Stomach (tissue), 9 donors: ENCODE results near the gene ADH7. TPM values are rescaled to one million over a fixed set of nuclear protein-coding genes. Genes with fewer than 3 reads are reported as not detected.
A peak's percentile ranks its signal among the peaks of the same experiment; 100 is the strongest.

Experiments
- DNase-seq, 2 donors: peaks; one replicate each; pipeline versions ENCODE4 v3.0.0 to v3.0.0-alpha.2; 2013 to 2019
- H3K27ac ChIP-seq, 5 donors: fragments of 200-600 bp in 4 of 5; sonication (generic) in 4 of 5; one replicate each; pipeline ENCODE4 v1.5.1; 2013 to 2019; ENCODE audit warnings: mild to moderate bottlenecking in 1 of 5, moderate library complexity in 1 of 5
- H3K27me3 ChIP-seq, 3 donors: fragments of 200-600 bp; sonication (generic); one replicate each; pipeline ENCODE4 v1.5.1; 2017 to 2019; ENCODE audit warnings: mixed run types in 1 of 3
- H3K36me3 ChIP-seq, 4 donors: fragments of 200-600 bp; sonication (generic); 1 replicate in 3 of 4; 2 replicates in 1 of 4; pipeline ENCODE4 v1.5.1; 2016 to 2019
- H3K4me1 ChIP-seq, 4 donors: fragments of 200-600 bp; sonication (generic); one replicate each; pipeline ENCODE4 v1.5.1; 2016 to 2019
- H3K4me3 ChIP-seq, 4 donors: fragments of 200-600 bp; sonication (generic) in 3 of 4; one replicate each; pipeline ENCODE4 v1.5.1; 2016 to 2019; ENCODE audit warnings: mild to moderate bottlenecking in 1 of 4
- H3K9me3 ChIP-seq, 4 donors: fragments of 200-600 bp; sonication (generic); one replicate each; pipeline ENCODE4 v1.5.1; 2016 to 2019
- CTCF ChIP-seq, 7 experiments: fragments of 450-650 bp in 4 of 7; fragments of 200-600 bp in 3 of 7; sonication (generic) in 3 of 7; IDR thresholded peaks; one replicate each; pipeline ENCODE4 v1.5.1; 2016 to 2019; ENCODE audit warnings: antibody characterized with exemption in 7 of 7, control low read depth in 2 of 7, mild to moderate bottlenecking in 1 of 7
- EP300 ChIP-seq: sonication (generic); formaldehyde crosslinking; IDR thresholded peaks from one replicate; pipeline ENCODE4 v1.6.1; 2017; ENCODE audit warnings: antibody characterized with exemption
- POLR2A ChIP-seq, 4 donors: fragments of 450-650 bp; IDR thresholded peaks; one replicate each; pipeline ENCODE4 v1.6.1; 2016; ENCODE audit warnings: antibody characterized with exemption in 4 of 4, control low read depth in 2 of 4, mild to moderate bottlenecking in 1 of 4, moderate library complexity in 1 of 4
- POLR2AphosphoS5 ChIP-seq, 3 donors: sonication (generic); formaldehyde crosslinking; IDR thresholded peaks; one replicate each; pipeline ENCODE4 v1.6.1; 2016; ENCODE audit warnings: antibody characterized with exemption in 3 of 3
- intact Hi-C: fragments of 100-400 bp; cut with DNase I; formaldehyde crosslinking; loops from one replicate; pipeline ENCODE4 v1.15.1; 2023; ENCODE audit warnings: low total_unique reads
- polyA plus RNA-seq, 3 donors: library from polyadenylated mRNA; stranded (reverse); fragments of 200-250 nt; gene quantifications; one replicate each; pipeline ENCODE4 v1.2.3, GENCODE V29; 2013
- total RNA-seq, 5 donors: library from RNA; depleted of rRNA; stranded (reverse); fragments of >200 nt; gene quantifications; one replicate each; pipeline versions ENCODE4 v1.1.0 to v1.2.3, GENCODE V29; 2014 to 2016
- donor health status: healthy with polysubstance abuse.
- donor health status: Bipolar disorder and iron deficiency.
- donor health status: healthy.

ADH7 gene
- total and polyA plus RNA-seq, 8 donors = 1.2 to 84.2 (median 4.7) TPM; not detected in 1

DNA sequence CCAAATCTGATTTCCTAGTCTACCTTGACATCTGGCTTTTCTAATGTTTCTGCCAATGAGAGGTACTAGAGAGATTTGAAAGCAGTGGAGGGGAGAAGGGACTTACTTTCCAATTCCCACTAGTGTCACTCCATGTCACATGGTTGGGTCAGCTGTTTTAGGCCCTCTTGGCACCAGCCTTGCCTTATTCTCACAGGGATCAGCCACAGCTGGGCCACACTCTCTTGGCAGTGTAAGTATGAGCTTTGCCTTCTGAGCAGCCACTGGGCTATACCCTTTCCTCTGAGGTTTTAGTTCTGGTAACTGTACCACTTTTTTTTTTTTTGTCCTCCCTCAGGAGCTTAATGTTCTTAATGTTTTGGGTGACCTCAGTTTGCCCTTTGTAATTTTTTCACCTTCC, 72.4 kb downstream of the ADH7 start:
- peak overlapping the region in 2 of 5 donors; percentile 38 to 42 for H3K27ac ChIP-seq
- TF ChIP-seq EP300 (no peak), POLR2AphosphoS5 (IDR thresholded peaks at IDR 0.05) (no peak), POLR2A (IDR thresholded peaks at IDR 0.05) (no peak), CTCF (IDR thresholded peaks at IDR 0.05) (no peak)
- H3K36me3 ChIP-seq = no peaks in the 10 kb centered on the region

More for the DNA sequence above, 72.4 kb downstream of the ADH7 start:
- Histone ChIP-seq H3K4me1 (peaks cover 0 to 23% (median 2%) of the 10 kb centered on the region in 4 donors), H3K27me3 (no peaks in the 10 kb centered on the region), H3K4me3 (no peak overlapping the region), H3K9me3 (peaks cover 0 to 12% (median 5%) of the 10 kb centered on the region in 4 donors)
- no peak for DNase-seq
- intact Hi-C loops = no loop called here

Other genes starting within 250 kb of the ADH7 start
- 1 to 10 TPM in 1 of 5 donors, under 1 TPM in 1, not detected in 3; 0.92 to 1.7 TPM for gene ADH6, start 216.1 kb downstream of the ADH7 start, total RNA-seq
- under 1 TPM in 1 of 3 donors, not detected in 2; 0.05 TPM for gene ADH6, start 216.1 kb downstream of the ADH7 start, polyA plus RNA-seq
- gene ADH1A, start 144.4 kb downstream of the ADH7 start, total RNA-seq = not detected
- gene ADH1A, start 144.4 kb downstream of the ADH7 start, polyA plus RNA-seq = not detected
- 100 to 1,000 TPM in 4 of 5 donors, 10 to 100 TPM in 1; 52.0 to 228 (median 183) TPM for gene ADH1B, start 113.9 kb downstream of the ADH7 start, total RNA-seq
- gene ADH1B, start 113.9 kb downstream of the ADH7 start, polyA plus RNA-seq = 100 to 1,000 TPM in 2 of 3 donors, 10 to 100 TPM in 1; 69.3 to 490 (median 198) TPM
- gene ADH1C, start 82.6 kb downstream of the ADH7 start, total RNA-seq = 100 to 1,000 TPM in 2 of 5 donors, 10 to 100 TPM in 2, not detected in 1; 58.5 to 427 (median 233) TPM
- 100 to 1,000 TPM in 1 of 3 donors, 10 to 100 TPM in 2; 29.9 to 150 (median 61.3) TPM for gene ADH1C, start 82.6 kb downstream of the ADH7 start, polyA plus RNA-seq
- gene C4orf17, start 75.7 kb upstream of the ADH7 start, total RNA-seq = not detected
- not detected for gene C4orf17, start 75.7 kb upstream of the ADH7 start, polyA plus RNA-seq
- gene TRMT10A, start 128.7 kb upstream of the ADH7 start, total RNA-seq = 10 to 100 TPM in 1 of 5 donors, 1 to 10 TPM in 3, not detected in 1; 1.3 to 60.7 (median 5.4) TPM
- gene TRMT10A, start 128.7 kb upstream of the ADH7 start, polyA plus RNA-seq = 1 to 10 TPM; 3.9 to 5.2 (median 4.2) TPM
- gene MTTP, start 139.5 kb upstream of the ADH7 start, total RNA-seq = 10 to 100 TPM in 1 of 5 donors, under 1 TPM in 1, not detected in 3; 0.89 to 39.1 TPM
- gene MTTP, start 139.5 kb upstream of the ADH7 start, polyA plus RNA-seq = under 1 TPM in 2 of 3 donors, not detected in 1; 0.05 to 0.12 TPM
- under 1 TPM in 1 of 5 donors, not detected in 4; under 0.01 TPM for gene C4orf54, start 222.5 kb upstream of the ADH7 start, total RNA-seq
- under 1 TPM in 1 of 3 donors, not detected in 2; 0.15 TPM for gene C4orf54, start 222.5 kb upstream of the ADH7 start, polyA plus RNA-seq